ENCODE measurements around the gene SIX2.

The SIX2 gene

DNA sequence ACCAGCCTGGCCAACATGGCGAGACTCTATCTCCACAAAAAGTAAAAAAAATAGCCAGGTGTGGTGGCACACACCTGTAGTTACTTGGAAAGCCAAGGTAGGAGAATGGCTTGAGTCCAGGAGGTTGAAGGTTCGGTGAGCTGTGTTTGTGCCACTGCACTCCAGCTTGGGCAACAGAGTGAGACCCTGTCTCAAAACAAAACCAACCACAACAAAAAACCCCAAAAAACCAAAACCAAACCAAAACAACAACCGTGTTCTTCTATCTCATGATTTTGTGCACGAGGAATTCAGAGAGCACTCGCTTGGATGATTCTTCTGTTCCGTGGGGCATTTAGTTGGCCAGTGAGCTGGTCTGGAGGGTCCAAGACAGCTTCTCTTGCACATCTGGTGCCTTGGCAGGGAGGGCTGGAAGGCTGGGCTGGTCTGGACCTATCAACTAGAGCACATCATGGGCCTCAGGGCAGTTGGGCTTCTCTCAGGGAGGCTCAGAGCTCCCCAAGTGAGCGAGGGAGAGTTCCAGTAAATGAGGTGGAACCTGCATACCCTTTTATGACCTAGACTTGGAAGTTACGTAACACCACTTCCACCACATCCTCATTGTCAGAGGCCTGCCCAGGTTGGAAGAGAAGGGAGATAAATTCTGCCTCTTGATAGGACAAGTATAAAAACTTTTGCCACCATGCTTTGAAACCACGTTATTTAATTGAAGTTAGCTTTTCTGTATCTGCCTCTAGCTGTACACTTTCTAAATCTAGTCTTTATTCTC is 25.2 kb downstream of the SIX2 start:
- no peak overlapping the region for H3K27ac ChIP-seq
- no peak for TF ChIP-seq ZFX (IDR thresholded peaks at IDR 0.05; ENCODE audit: borderline replicate concordance)
- TF ChIP-seq, protein P1, sequence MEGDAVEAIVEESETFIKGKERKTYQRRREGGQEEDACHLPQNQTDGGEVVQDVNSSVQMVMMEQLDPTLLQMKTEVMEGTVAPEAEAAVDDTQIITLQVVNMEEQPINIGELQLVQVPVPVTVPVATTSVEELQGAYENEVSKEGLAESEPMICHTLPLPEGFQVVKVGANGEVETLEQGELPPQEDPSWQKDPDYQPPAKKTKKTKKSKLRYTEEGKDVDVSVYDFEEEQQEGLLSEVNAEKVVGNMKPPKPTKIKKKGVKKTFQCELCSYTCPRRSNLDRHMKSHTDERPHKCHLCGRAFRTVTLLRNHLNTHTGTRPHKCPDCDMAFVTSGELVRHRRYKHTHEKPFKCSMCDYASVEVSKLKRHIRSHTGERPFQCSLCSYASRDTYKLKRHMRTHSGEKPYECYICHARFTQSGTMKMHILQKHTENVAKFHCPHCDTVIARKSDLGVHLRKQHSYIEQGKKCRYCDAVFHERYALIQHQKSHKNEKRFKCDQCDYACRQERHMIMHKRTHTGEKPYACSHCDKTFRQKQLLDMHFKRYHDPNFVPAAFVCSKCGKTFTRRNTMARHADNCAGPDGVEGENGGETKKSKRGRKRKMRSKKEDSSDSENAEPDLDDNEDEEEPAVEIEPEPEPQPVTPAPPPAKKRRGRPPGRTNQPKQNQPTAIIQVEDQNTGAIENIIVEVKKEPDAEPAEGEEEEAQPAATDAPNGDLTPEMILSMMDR (IDR thresholded peaks at IDR 0.05): no peak

DNA sequence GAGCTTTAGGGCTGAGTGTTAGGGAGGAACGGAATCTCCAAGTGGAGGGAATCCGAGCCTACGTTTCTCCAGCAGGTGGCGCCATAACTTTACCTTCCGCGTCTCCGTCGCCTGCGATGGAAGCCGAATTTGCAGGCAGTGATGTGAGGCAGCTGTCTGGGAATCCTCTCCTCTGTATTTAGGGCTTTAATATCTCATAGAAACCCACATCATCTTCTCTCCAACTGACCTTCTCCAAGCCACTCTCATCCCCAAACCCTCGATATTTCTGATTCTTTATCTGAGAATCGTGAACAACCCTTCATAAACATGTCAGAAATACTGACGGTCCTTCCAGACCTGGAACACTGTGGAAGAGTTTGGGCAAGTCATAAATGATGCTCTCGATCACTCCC is 27.5 kb downstream of the SIX2 start:
- H3K27ac ChIP-seq: no peak overlapping the region
- TF ChIP-seq, protein P1 (IDR thresholded peaks at IDR 0.05): peak; percentile 66
- TF ChIP-seq ZFX (IDR thresholded peaks at IDR 0.05; ENCODE audit: borderline replicate concordance): no peak

DNA sequence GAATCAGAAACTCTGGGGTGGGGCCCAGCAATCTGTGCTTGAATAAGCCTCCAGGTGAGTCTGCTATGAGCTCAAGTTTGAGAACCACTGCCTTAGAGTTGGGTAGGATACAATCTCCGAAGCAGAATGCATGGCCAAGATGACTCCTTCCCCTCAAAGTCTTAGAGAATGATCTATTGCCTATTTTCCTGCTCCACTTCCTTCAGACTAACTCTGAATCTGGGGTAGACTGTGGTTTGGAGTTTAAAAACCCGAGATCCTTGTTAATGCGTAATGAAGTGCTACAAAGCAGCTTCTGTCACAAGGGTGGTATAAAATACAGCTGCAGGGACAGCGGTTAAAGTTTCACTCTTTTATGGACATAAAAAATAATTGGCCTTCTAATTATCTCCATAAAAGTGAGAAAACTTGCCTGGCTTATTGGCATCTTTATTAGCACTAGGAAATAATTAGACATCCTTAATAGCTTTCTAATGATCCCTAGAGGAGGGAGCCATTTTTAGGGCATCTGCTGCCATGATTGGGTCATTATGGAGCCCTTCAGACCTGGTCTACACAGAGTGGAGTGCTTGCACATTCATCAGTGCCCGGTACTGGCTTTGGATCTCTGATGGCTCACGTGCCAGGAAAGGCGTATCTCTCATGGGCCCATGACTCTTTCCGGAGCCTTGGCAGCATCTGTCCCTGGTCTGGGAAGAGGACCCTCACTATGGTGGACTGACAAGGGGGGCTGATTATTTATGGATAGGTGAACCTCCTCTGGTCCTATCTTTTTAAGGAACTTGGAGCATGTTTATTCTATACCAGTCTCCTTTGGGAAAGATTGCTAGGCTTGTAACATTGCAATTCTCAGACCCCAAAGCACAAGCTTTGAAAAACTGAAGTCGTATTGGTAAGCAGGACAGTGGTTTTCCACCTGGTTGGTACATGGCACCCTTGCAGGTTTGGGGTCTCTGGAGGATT is 28.2 kb downstream of the SIX2 start:
- no peak for TF ChIP-seq ZFX (IDR thresholded peaks at IDR 0.05; ENCODE audit: borderline replicate concordance)
- TF ChIP-seq, protein P1 (IDR thresholded peaks at IDR 0.05): no peak
- no peak overlapping the region for H3K27ac ChIP-seq

- TF ChIP-seq, protein P1 (IDR thresholded peaks at IDR 0.05): no peak
- no peak for TF ChIP-seq ZFX (IDR thresholded peaks at IDR 0.05; ENCODE audit: borderline replicate concordance)
These were observed 29.7 kb downstream of the SIX2 start for GRCh38 chr2:44979581-44979980.

GRCh38 chr2:44975571-44976450 is 33.4 kb downstream of the SIX2 start:
- TF ChIP-seq ZFX (IDR thresholded peaks at IDR 0.05; ENCODE audit: borderline replicate concordance): no peak
- TF ChIP-seq, protein P1 (IDR thresholded peaks at IDR 0.05): no peak
- no peak overlapping the region for H3K27ac ChIP-seq

More at GRCh38 chr2:44979581-44979980, 29.7 kb downstream of the SIX2 start:
- no peak overlapping the region for H3K27ac ChIP-seq

DNA sequence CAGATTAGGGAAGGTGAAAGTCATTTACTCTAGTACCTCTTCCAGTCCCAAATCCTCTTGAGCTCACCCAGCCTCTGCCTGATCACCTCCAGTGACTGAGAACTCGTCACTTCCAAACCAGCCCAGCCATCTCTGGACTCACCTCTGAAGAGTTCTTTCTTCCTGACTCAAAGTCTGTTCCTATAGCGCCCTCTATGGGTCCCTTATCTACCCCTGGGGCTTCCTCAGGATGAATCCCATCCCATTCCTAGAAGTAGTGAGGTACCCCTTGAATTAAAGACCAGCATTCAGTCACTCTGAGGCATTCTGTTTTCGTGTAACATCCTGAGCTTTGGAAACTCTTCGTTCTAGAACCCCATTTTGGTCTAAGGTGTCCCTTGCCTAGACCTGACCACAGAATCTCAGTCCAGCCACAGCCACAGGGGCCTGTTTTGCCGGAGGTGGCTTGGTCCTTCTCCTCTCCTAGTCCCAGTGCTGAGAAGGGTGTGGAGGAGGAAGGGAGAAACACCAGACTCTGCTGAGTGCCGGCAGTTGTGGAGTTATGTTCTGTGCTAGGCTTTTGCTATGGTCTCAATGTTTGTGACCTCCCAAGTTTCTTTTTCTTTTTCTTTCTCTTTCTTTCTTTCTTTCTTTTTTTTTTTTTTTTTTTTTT is 35.1 kb downstream of the SIX2 start:
- no peak for TF ChIP-seq ZFX (IDR thresholded peaks at IDR 0.05; ENCODE audit: borderline replicate concordance)
- TF ChIP-seq, protein P1 (IDR thresholded peaks at IDR 0.05): peak; percentile 28; the same call in 1 of the 2 replicates
- no peak overlapping the region for H3K27ac ChIP-seq

Data from 22Rv1 (cell line).